NCI-H2227 (cell line): Measurements from ENCODE around the gene CLTC.
"Not testable (repeated sequence)": the region's sequence is repeated elsewhere in the genome, so short reads cannot be mapped to it uniquely, and the experiment has no call there.

Source experiments
- DNase-seq: peaks from one replicate; lab custom pipeline; 2025; ENCODE audit not compliant: unreplicated experiment; lab: John Stamatoyannopoulos, UW

CLTC gene

DNA sequence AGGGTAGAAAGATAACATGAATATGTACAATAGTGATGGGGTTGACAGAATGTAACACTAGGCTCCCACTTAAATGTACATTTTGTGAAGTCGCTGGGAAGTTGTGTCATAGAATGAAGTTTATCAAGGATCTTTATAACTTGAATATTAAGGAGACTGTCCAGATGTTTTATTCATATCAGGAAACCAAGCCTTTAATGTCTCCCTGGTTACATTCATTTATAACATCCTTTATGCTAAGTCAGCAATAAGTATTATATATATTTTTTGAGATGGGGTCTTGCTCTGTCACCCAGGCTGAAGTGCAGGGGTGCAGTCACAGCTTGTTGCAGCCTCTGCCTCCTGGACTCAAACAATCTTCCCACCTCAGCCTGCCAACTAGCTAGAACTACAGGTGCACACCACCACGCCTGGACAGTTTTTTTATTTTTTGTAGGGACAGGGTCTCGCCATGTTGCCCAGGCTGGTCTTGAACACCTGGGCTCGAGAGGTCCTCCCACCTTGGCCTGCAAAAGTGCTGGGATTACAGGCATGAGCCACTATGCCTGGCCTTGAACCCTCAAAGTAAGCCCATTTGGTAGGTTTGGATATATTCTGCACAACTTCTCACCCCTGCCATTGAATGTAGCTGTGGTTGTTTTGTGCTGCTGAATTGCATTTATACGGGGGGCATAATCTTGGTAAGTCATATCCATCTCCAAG lies 14.1 kb downstream of the CLTC start:
- no peak for DNase-seq

DNA sequence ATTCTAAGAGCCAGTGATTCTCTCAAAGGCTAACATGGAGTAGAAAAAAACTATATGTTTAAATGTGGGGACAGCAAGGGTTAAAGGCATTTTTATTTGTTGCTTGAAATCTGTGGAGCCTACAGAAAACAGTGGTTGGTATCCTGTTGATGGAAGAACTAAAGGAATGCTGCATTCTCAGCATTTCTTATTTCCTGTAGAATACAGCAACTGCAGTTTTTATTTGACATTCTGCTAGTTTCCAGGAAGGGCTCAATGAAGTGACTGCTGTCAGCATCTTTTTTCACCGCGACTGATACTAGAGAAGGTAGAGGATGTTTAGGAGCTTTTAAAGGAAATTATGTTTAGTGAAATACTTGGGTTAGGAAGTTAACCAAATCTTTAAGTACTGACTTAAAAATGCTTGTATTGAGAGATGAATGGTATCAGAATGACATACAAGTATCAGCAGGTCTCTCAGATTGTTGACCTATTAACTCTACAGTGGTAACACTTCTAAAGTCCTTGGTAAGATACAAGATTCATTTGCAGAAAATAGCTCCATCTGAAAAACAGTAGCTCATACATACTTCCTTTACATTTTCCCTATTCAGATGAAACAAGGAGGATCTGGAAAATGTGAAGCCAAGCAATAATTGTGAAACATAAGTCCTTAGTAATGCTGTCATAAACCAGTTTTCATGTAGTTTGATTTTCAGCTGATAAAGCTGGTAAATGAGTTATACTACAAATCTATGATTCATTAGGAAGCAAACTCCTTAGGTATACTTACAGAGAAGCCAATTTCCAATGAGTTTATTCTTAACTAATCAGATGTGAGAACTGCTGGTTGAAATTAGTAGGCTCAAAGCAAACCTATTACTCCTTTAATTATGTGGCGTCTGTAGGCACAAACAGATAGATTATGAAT lies 15.2 kb downstream of the CLTC start:
- no peak for DNase-seq

DNA sequence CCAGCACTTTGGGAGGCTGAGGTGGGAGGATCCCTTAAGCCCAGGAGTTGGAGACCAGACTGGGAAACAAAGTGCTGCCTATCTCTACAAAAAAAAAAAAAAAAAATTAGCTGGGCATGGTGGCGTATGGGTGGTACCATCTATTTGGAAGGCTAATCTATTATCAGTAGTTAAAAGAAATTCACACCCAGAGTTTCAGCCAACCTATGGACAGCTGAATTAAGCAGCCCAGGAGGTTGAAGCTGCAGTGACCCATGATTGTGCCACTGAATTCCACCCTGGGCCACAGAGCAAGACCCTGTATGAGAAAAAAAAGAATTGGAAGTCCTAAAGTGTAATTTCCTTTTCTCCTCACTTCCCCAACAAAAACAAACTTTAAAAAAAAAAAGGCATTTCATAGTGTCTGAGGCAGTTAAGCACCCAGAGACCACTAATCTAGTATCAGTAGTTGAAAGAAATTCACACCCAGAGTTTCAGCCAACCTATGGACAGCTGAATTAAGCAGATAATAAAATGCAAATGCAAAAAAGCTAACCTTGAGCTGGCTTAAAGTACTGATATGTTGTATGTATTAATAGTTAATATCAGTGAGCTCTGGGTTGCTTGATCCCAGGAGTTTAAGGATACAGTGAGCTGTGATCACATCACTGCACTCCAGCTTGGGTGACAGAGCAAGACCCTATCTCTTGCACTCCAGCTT lies 18.1 kb downstream of the CLTC start:
- no peak for DNase-seq

DNA sequence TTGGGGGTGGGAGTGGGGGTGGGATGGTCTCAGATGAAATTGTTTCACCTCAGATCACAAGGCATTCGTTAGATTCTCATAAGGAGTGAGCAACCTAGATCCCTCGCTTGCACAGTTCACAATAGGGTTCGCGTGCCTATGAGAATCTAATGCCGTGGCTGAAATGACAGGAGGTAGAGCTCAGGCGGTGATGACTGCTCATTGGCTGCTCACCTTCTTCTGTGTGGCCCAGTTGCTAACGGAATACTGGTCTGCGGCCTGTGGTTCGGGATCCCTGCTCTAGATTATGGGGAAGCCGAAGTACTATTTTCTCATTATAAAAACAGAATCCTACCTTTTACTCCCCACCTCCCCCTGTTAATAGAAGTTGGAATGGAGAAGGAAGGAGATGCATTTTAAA lies 18.9 kb downstream of the CLTC start:
- DNase-seq, result no peak

DNA sequence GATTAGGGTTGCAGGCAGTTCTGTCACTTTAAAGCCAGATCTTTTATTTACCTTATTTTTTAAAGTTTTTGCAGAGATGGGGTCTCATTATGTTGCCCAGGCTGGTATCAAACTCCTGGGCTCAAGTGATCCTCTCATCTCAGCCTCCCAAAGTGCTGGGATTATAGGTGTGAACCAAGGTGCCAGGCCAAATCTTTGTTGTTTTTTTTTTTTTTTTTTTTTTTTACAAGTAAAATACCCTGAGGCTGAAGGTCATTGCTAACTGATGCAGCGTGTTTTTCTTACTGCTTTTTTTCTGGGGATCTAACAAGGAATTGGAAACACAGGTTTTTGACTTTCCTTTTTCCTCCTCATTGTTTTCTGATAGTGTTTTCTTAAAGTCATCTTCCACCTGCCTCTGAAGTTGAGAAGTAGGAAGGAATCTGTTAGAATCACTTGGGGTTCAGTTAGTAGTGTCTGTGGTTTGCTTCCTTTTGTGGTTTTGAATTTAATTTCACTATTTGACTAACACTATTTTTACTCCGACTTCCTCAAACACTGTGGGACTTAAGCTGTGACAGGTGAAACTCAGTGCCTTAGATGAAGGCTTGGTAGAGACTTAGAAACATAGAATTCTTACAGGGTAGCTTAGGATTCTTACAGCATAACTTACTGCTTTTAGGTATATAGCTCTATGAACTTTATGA lies 22.2 kb downstream of the CLTC start:
- DNase-seq, result no peak

DNA sequence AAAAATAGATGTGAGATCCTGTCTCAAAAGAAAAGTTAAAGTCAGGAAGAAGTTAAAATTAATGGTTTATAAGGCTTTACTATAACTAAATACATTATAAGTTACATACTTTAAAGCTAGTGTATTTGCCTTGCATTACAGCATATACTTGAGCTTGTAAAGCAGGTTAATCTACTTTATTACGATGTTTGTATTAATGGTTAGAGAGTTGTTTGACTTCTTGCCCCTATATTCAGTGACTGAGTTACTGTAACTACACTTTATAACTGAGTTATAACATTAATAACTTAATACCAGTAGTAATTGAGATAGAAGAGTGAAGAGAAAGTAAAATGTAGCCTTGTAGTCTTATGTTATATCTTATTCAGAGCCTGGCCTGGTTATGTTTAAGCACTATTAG lies 22.9 kb downstream of the CLTC start:
- DNase-seq, result no peak

DNA sequence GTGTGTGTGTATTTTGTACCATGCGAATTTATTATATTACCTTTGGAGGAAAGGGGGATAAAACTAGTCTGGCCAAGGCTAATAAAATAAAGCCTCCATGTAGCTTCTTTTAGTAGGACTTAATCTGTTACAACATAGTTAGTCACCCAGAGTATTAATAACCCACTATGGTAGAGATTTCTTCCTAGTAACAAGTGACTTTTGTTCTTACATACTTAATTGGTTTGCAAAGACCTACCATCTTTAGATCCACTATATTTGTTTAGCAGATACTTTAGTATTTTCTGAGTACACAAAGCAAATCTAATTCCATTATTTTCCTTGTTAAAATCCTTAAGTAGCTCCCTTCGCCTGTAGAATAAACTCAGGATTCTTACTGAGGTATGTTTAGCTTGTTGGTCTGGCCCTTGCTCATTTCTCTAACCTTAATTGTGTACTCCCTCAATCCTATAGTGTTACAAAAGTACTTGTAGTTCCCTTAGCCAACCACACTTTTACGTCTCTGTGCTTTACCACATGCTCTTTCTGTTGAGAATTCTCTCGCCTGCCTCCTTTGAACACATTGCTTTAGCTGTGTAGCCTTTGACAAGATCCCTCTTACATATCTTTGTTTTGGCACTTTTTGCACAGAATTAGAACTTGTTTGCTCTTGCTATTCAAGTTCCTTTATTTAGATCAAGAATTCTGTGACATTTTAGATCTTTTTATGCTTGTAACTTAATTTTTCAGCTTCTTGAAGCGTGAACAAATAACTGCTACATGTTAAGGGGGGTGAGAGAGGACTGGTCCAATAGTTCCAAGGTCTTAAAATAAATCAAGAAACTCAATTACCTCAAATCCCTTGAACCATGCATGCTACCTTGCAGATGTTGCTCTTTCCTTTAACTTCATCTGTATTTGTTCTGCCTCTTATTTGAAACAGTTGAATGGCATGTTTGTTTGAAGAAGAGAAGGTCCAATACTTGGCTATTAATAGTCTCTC lies 23.8 kb downstream of the CLTC start:
- no peak for DNase-seq

DNA sequence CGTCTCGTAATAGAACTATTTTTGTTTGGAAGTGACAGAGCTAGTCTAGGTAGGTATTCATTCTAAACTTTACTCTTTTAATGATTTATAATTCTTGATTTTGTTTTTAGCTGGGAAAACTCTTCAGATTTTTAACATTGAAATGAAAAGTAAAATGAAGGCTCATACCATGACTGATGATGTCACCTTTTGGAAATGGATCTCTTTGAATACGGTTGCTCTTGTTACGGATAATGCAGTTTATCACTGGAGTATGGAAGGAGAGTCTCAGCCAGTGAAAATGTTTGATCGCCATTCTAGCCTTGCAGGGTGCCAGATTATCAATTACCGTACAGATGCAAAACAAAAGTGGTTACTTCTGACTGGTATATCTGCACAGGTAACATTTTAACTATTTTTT lies 27.6 kb downstream of the CLTC start:
- no peak for DNase-seq

DNA sequence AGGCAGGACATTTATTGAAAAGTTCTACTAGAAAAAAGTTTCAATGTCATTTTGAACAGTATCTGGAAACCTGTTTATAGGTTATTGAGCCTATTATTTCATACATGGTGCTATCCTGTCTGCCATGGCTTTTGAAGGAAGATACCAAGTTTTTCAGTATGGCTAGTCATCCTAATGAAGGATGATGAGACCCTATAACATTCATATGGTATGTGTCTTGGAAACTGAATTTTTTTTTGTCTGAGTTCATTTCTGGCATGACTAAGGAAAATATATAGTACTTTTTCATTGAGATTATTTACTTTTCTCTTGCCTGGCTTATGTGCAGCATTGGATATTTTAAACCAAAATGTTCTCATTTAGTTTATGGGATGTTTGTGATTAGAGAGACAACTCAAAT lies 30.2 kb downstream of the CLTC start:
- no peak for DNase-seq

DNA sequence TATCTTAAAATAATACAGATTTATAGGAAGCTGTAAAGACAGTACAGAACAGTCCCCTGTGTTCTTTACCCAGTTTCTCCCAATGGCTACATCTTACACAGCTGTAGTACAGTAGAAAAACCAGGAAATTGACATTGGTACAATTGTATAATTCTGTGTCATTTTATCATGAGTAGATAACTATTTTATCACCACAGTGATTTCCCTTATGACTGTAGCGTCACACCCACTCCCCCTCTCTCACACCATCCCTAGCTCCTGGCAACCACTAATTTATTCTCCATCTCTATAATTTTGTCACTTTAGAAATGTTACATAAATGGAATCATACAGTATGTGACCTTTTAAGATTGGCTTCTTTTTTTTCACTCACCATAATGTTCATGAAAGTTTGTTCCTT lies 30.9 kb downstream of the CLTC start:
- DNase-seq, result no peak

DNA sequence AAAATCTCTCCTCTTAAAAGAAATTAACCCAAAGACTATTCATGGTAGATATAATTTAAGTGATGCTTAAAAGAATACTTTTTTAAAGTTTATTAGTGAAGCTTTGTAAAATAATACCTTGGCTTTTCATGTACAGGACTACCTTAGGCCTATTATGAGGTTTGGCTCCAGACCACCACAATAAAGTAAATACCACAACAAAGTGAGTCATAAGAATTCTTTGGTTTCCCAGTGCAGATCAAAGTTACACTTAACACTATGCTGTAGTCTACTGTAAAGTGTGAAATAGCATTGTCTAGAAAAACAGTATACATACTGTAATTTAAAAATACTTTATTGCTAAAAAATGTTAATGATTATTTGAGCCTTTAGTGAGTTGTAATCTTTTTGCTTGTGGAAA lies 31.7 kb downstream of the CLTC start:
- DNase-seq, result no peak

DNA sequence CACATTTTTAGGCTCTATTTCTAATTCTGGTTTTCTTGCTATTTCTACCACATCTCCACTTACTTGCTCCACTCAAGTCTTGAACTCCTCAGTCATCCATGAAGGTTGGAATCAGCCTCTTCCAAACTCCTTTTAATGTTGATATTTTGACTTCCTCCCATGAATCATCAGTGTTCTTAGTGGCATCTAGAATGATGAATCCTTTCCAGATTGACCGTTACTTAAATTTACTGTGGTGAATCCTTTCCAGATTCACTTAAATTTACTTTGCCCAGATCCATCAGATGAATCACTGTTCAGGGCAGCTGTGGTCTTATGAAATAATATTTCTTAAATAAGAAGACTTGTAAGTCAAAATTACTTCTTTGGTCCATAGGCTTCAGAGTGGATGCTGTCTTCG lies 32.4 kb downstream of the CLTC start:
- DNase-seq, result no peak

DNA sequence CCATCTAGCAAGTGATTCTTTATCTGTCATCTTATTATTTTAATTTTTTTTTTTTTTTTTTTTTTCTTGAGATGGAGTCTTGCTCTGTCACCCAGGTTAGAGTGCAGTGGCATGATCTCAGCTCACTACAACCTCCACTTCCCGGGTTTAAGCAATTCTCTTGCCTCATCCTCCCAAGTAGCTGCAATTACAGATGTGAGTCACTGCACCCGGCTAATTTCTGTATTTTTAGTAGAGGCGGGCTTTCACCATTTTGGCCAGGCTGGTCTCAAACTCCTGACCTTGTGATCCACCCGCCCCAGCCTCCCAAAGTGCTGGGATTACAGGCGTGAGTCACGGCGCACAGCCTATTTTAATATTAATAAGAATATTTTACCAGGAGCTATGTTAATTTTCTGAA lies 36.9 kb downstream of the CLTC start:
- DNase-seq, result not testable (repeated sequence)

DNA sequence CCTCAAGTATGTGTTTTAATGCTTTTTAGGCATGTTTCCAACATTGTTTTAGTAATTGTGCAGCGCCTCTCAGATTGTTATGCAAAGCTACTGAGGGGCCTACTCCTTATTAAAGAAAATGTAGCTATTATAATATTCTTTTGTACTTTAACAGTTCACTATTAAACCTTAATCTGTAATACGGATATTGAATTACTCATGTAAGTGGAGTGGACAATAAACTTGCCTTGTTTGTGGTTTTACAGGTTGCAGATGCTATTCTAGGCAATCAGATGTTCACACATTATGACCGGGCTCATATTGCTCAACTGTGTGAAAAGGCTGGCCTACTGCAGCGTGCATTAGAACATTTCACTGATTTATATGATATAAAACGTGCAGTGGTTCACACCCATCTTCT lies 46.5 kb downstream of the CLTC start:
- DNase-seq, result peak; percentile 8

DNA sequence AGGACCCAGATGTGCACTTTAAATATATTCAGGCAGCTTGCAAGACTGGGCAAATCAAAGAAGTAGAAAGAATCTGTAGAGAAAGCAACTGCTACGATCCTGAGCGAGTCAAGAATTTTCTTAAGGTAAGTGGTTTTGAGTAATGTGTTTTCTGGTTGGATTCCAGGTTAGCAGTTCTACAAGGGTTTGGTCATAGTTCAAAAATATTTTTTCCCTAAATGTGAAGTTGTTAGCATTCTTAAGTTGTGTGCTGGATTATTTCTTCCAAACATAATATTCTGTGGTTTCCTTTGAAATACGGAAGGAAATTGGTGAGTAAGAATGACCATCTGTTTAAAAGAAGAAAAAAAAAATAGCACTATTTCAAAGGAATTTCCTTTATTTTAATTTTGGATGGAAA lies 49.1 kb downstream of the CLTC start:
- DNase-seq, result no peak

DNA sequence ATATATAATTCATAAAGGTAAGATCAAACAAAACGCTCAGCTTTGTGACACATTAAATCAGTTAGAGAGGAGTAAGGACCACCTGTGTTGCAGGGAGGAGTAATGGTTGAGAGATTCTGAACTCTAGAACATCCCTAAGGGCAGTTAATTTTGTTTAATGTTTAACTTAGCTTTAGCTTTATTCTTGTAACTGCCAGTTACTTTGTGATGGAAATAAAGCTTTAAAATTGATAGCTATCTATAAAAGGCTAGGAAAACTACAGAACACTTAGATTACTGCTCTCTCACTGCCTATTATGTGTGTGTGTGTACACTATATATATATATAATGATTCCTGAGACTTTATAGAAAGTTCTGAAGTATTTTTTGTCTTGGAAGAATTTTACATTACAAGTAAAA lies 49.7 kb downstream of the CLTC start:
- DNase-seq, result no peak

DNA sequence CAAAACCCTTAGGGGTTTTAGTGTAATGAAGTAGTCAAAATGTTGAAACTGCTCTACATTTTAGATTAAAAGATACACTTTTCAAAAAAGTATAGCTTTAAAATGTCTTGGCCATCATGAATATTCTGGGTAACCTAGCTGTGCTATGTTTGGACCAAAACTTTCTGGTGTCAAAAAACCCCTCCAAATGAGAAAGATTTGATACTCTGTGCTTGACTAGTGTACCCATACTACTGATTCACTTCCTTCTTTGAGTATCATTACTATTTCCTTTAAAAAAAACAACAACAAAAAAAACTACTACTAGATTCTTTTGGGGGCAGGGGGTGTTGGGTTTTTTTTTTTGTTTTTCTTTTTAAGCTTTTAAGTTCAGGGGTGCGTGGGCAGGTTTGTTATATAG lies 50.2 kb downstream of the CLTC start:
- DNase-seq, result no peak

DNA sequence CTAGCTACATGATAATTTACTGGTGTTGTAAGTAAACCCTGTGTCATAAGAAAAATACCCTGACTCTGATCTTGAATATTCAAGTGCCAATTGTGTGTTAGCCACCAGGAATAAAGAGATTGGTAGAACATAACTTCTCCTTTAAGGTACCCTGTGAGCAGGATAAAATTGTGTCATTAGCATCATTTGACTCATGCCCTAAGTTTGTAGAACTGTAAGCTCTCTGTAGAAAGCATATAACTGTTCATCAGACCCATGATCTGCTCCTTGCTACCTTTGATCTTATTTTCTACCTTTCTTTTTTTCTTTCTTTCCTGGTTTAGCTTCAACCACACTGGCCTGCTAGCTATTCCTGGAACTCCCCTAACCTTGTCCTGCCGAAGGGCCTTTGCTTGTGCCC lies 51.7 kb downstream of the CLTC start:
- DNase-seq, result no peak

DNA sequence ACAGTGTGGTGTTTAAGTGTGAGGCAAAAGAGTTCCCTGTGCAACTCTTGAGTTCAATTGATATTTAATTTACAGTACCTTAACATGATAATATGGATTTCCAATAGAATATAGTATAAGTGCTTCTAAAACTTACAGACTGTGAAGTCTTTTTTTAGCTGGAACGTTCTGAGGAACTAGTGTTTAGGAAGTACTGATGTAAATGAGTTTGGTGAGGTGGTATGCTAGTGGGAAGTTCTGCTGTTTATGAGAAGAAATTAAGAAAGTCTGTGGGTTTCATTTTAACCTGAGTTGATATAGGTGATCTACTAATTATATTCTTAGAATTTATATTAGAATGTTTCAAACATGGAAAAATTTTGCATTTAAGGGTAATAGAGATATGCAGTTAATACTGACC lies 55.5 kb downstream of the CLTC start:
- no peak for DNase-seq

DNA sequence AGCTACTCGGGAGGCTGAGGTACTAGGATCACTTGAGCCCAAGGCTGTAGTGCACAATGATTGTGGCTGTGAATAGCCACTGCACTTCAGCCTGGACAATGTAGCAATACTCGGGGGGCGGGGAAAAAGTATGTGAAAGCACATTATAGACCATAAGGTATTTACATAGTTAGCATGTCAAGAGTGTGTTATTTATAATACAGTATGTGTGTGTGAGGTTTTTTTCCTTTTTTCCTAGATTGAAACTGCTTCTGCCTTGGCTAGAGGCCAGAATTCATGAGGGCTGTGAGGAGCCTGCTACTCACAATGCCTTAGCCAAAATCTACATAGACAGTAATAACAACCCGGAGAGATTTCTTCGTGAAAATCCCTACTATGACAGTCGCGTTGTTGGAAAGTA lies 57.0 kb downstream of the CLTC start:
- no peak for DNase-seq
